ENCODE measurements around the gene ZNF837. TPM values are rescaled to one million over a fixed set of nuclear protein-coding genes. Genes with fewer than 3 reads are reported as not detected.

The ZNF837 gene
- polyA plus RNA-seq, 6 donors from 2014 or later = 7.5 to 13.5 (median 8.5) TPM

DNA sequence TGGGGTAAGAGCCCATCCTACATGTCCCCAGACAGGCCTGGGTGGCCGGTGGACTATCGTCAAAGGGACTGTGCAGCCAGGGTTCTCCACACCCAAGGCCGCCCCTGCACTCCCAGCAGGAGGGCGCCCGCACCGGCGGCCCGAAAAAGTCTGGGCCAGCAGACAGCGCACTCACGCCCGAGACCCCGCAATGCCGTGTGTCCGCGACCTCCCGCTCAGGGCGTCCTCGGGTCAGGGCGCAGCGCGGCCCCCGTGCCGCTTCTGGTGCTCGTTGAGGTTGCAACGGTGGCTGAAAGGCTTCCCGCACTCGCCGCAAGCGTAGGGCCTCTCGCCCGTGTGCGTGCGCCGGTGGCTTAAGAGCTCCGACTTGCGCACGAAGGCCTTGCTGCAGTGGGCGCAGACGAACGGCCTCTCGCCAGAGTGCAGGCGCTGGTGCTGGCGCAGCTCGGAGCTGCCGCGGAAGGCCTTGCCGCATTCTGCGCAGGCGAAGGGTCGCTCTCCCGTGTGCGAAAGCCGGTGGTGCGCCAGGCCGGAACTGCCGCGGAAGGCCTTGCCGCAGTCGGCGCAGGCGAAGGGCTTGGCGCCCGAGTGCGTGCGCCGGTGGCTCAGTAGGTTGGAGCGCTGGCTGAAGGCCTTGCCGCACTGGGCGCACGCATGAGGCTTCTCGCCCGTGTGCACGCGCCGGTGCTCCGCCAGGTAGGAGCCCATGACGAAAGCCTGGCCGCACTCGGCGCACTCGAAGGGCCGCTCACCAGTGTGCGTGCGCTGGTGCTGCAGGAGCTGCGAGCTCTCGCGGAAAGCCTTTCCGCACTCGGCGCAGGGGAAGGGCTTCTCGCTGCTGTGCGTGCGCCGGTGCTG is 24.7 kb downstream of the ZNF837 start:
- Mint-ChIP-seq H3K4me1 (peaks cover 6 to 21% (median 15%) of the 10 kb centered on the region in 3 donors), H3K36me3 (no peaks in the 10 kb centered on the region), H3K27me3 (peaks cover 0 to 4% (median 0%) of the 10 kb centered on the region in 3 donors), H3K27ac (no peak overlapping the region), H3K4me3 (peak overlapping the region; percentile 21 to 78 (median 62)), H3K9me3 (no peaks in the 10 kb centered on the region)
- DNase-seq (no peak), ATAC-seq (ENCODE audit: low read depth in 2 of 2) (peak; percentile 71 to 73)

DNA sequence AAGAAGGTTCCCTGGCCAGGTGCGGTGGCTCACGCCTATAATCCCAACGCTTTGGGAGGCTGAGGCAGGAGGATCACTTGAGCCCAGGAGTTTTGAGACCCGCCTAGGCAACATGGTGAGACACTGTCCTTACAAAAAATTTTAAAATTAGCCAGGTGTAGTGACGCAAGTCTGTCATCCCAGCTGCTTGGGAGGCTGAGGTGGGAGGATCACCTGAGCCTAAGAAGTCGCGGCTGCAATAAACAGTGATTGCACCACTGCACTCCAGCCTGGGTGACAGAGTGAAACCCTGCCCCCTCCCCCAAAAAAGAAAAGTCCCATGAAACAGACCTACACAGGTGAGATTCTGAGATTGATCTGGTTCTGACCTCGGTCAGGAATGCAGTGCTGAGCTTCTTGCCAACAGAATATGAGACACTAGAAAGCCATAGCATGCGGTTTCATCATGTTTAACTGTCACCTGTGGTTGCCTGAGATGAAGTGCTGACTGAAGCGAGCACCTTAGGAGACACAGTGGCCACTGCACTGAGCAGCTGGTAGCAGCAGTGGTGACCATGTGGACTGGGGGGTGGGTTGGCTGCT is 25.5 kb downstream of the ZNF837 start:
- H3K36me3 Mint-ChIP-seq = no peaks in the 10 kb centered on the region
- H3K9me3 Mint-ChIP-seq = no peaks in the 10 kb centered on the region
- DNase-seq = no peak
- no peak for ATAC-seq (ENCODE audit: low read depth in 2 of 2)
- peak overlapping the region in 1 of 6 donors; percentile 39 for H3K27ac Mint-ChIP-seq
- peak overlapping the region; percentile 34 to 87 (median 52) for H3K4me3 Mint-ChIP-seq
- peaks cover 6 to 27% (median 13%) of the 10 kb centered on the region in 3 donors for H3K4me1 Mint-ChIP-seq
- H3K27me3 Mint-ChIP-seq = peaks cover 0 to 4% (median 0%) of the 10 kb centered on the region in 3 donors

DNA sequence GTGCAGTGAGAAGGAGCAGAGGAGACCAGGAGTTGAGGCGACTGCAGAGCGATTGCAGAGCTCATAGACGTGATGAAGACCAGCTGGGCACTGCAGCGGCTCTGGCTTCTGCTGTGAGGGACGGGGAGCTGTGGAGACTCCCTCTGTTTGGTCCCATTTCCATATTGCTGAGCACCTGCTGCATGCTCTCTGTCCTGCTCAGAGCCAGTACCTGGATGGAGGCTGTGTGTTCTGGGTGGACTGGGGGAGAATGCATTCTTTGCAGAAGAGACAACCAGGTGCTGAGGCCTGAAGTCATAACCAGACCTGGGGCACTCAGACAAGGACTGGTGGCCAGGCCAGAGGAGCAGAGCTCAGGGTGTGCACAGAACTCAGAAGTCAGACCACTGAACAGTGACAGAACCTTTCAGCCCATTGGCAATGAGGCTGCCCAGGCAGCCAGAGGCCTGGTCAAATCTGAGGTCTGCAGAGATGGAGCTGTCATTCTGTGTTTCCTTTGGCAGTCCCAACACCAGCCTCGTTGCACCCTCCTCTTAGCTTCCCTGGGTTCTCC is 26.3 kb downstream of the ZNF837 start:
- Mint-ChIP-seq H3K9me3 (no peaks in the 10 kb centered on the region), H3K27ac (no peak overlapping the region), H3K4me1 (peaks cover 9 to 32% (median 16%) of the 10 kb centered on the region in 3 donors), H3K4me3 (peak overlapping the region in 1 of 8 donors; percentile 37), H3K36me3 (peaks cover 0 to 5% of the 10 kb centered on the region in 2 donors), H3K27me3 (peaks cover 0 to 4% (median 0%) of the 10 kb centered on the region in 3 donors)
- no peak for ATAC-seq (ENCODE audit: low read depth in 2 of 2)
- DNase-seq = no peak

DNA sequence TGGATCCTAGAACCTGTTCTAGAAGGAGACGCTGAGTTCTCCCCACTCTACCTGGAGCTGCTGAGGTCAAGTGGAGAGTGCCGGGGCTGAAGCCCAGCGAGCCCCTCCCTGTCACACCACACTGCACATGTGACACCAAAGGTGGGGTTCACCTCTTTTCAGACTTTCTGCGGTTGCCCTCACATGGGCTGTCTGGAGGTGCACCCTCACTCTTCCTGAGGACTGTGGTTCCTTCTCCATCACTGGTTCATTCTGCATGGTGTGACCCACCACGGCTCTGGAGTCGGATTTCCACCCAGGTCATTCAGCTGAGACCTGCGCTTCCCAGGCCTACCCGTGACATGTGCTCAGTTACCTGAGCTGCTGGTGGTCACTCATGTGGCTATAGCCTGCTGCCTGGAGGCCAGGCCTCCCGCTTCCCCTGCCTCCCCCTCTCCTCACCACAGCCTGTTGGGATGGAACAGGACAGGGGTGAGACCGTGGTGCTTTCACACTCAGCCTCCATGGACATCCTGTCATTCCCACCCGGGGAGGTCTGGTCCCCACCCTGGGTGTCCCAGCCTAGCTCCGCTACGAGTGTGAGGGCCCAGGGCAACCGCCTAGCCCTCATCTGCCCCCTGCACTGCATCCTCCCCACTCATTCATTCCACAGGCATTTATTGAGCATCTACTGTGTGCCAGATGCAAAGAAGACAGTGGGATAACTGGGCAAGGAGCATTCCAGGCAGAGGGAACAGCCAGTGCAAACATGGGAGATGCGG is 26.9 kb downstream of the ZNF837 start:
- Mint-ChIP-seq H3K4me1 (peaks cover 12 to 36% (median 19%) of the 10 kb centered on the region in 3 donors), H3K27me3 (peaks cover 0 to 4% (median 0%) of the 10 kb centered on the region in 3 donors), H3K4me3 (peak overlapping the region in 1 of 8 donors; percentile 38), H3K27ac (no peak overlapping the region), H3K36me3 (peaks cover 0 to 8% of the 10 kb centered on the region in 2 donors), H3K9me3 (no peaks in the 10 kb centered on the region)
- ATAC-seq (ENCODE audit: low read depth in 2 of 2) (no peak), DNase-seq (no peak)

DNA sequence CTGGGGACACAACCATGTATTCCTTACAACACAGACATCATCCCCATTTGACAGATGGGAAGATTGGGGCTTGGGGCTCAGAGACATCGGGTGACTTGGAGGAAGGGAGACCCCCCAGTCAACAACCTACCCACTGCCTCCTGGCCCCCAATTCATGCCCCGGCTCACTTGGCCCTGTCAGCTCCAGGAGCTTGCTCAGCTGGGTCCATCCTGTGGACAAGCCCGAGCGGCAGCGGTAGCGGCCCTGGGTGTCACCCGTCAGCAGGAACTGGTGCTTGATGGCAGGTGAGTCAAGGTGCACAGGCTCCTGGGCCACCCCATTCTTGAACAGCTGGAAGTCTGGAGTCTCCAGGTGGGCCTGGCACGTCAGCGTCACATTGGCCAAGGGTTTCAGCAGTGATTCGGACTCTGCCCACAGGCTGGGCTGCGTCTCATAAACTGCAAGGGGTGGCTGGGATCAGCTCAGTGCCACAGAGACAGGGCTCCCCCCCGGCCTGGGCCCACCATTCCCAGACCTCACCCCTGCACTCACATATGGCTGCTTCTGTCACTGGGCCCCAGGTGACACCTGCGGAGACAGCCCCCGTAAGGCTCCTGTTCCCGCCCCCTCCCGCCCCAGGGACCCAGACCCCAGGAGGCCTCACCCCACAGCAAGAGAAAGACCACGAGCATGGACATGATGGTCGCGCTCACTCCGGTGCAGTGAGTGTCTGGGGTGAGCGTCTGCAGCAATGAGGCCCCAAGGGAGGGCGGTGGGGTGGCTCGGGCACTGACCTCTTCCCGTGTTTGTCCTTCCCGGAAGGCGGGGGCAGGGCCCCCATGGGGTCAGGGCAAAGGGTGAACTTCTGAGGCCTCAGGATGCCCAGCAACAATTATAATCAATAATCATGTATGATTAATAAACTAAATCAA is 27.8 kb downstream of the ZNF837 start, which contains the start of gene A1BG:
Gene A1BG (minus strand): TSS at position 733 of the 912 bp plus-strand sequence. CDS start 55 bp downstream, at position 678.
- ATAC-seq (ENCODE audit: low read depth in 2 of 2) (no peak), DNase-seq (no peak)
- Mint-ChIP-seq H3K9me3 (no peaks in the 10 kb centered on the region), H3K4me3 (peak within 1 kb of the TSS in 2 of 8 donors; percentile 38 to 71), H3K27me3 (peaks cover 0 to 3% (median 0%) of the 10 kb centered on the region in 3 donors), H3K27ac (no peak within 1 kb of the TSS), H3K4me1 (peaks cover 12 to 36% (median 26%) of the 10 kb centered on the region in 3 donors), H3K36me3 (peaks cover 0 to 8% of the 10 kb centered on the region in 2 donors)

DNA sequence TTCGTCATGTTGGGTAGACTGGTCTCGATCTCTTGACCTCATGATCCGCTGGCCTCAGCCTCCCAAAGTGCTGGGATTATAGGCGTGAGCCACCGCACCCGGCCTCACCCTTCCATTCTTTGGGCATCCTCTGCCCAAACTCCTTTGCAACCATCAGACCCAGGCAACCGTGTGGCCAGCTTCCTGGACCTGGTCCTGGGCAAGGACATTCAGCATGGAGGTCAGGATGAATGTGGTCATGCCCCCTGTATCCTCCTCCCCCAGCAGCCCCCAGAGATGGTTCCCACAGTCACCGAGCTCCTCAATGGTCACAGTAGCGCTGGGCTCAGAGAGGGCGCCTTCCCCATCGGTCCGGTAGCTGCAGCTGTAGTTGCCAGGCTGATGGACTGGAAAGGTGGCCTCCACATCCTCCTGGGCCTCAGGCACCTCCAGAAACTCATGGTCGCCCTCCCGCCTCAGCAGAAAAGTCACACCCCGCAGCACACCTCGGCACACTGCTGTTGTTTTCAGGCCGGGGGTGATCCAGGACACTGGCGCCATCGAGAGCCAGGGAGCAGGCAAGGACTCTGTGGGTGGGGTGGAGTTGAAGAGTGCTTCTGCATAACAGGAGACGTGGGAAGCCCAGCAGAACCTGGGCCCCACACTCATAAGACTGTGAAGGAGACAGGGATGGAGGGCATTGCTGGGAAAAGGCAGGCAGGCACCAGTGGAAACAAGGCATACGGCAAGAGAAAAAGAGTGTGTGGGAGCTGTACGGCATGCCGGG is 28.7 kb downstream of the ZNF837 start:
- DNase-seq = no peak
- Mint-ChIP-seq H3K27ac (peak overlapping the region in 1 of 6 donors; percentile 44), H3K36me3 (peaks cover 0 to 8% of the 10 kb centered on the region in 2 donors), H3K9me3 (no peaks in the 10 kb centered on the region), H3K4me1 (peaks cover 12 to 36% (median 28%) of the 10 kb centered on the region in 3 donors), H3K4me3 (peak overlapping the region in 2 of 8 donors; percentile 62 to 71), H3K27me3 (no peaks in the 10 kb centered on the region)
- no peak for ATAC-seq (ENCODE audit: low read depth in 2 of 2)

DNA sequence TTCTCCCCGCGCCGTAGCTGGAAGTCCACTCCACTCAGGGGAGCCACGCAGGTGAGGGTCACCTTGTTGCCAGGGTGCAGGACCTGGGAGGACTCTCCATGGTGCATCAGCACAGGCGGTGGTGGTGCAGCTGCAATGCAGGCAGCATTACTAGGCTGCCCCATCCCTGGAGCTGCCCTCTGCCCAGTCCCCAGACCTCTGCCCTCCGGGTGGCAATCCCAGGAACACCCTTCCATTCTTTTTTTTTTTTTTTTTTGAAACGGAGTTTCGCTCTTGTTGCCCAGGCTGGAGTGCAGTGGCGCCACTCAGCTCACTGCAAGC is 29.3 kb downstream of the ZNF837 start:
- Mint-ChIP-seq H3K4me3 (peak overlapping the region in 2 of 8 donors; percentile 27 to 70), H3K4me1 (peaks cover 15 to 32% (median 32%) of the 10 kb centered on the region in 3 donors), H3K36me3 (peaks cover 0 to 8% of the 10 kb centered on the region in 2 donors), H3K9me3 (no peaks in the 10 kb centered on the region), H3K27ac (peak overlapping the region in 1 of 6 donors; percentile 87), H3K27me3 (no peaks in the 10 kb centered on the region)
- no peak for DNase-seq
- ATAC-seq (ENCODE audit: low read depth in 2 of 2) = no peak

DNA sequence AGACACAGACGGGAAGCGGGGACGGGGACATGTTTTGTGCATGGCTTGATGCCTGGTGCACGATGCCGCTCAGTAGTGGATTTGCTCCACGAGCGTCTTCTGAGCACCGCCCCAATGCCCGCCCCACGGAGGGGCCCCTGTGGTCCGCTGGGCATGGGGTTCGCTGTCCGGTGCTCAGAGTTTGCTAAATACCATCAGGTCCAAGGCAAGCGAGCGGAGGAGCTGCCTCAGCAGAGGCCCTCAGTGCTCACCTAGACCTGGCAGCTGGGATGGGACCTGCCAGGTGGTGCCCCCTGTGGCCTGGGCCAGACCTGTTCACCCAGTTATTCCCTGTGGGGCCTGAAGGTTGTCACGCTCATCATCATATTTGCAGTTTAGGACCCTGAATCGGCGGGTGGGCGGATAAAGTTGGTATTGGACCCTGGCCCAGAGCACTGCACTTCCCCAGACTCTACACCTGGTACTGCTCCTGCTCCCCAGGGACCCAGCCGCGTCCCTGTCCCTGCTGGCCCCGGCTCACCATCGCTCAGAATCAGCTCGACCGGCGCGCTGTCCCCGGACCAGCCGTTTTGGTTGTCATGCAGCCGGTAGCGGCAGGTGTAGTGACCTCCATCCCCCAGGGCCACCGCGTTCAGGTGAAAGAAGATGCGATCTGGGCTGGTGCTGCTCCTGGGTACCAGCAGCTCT is 29.8 kb downstream of the ZNF837 start:
- ATAC-seq (ENCODE audit: low read depth in 2 of 2) (no peak), DNase-seq (no peak)
- no peaks in the 10 kb centered on the region for H3K27me3 Mint-ChIP-seq
- H3K36me3 Mint-ChIP-seq = peaks cover 0 to 8% of the 10 kb centered on the region in 2 donors
- H3K9me3 Mint-ChIP-seq = no peaks in the 10 kb centered on the region
- peak overlapping the region in 7 of 8 donors; percentile 27 to 77 (median 51) for H3K4me3 Mint-ChIP-seq
- peak overlapping the region in 2 of 6 donors; percentile 56 to 87 for H3K27ac Mint-ChIP-seq
- peaks cover 15 to 37% (median 28%) of the 10 kb centered on the region in 3 donors for H3K4me1 Mint-ChIP-seq

DNA sequence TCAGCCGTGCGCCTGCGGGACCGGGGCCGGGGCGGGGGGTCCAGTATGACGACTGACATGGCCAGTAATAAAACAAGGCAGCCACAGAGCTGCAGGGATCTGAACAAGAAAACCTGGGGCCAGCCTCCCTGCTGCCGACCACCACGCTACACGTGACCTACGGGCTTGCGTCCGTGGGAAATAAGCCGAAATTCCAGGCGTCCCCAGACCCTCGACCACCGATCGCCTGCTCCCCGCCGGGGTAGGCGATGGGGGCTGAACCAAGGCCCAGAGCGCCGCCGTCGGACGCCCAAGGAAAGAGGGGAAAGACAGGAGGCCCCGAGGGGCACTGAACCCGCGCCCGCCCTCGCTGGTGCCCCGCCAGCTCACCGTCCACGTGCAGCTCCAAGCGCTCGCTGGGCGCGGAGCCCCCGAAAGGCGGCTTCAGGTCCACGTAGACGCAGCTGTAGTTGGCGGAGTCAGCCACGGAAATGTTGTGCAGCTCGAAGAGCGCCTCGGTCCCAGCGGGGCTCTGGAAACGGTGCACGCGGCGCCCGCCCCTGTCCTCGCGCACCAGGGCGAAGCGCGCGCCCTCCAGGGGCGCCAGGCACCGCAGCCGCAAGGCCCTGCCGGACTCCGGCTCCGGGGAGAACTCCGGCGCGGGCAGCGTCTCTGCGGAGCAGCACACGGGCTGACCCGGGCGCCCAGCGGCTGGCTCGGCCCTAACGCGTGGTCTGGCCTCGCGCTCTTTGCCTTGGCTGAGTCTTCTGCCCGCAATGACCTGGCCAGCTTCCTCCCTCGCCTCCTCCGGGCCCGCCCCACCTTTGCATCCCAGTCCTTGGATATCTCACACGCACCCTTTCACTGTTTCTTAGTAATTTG is 30.6 kb downstream of the ZNF837 start:
- peaks cover 20 to 45% (median 33%) of the 10 kb centered on the region in 3 donors for H3K4me1 Mint-ChIP-seq
- no peak for DNase-seq
- peak overlapping the region in 4 of 6 donors; percentile 36 to 96 (median 72) for H3K27ac Mint-ChIP-seq
- peak overlapping the region in 7 of 8 donors; percentile 15 to 95 (median 72) for H3K4me3 Mint-ChIP-seq
- ATAC-seq (ENCODE audit: low read depth in 2 of 2) = no peak
- no peaks in the 10 kb centered on the region for H3K27me3 Mint-ChIP-seq
- H3K9me3 Mint-ChIP-seq = no peaks in the 10 kb centered on the region
- H3K36me3 Mint-ChIP-seq = peaks cover 0 to 8% of the 10 kb centered on the region in 2 donors

DNA sequence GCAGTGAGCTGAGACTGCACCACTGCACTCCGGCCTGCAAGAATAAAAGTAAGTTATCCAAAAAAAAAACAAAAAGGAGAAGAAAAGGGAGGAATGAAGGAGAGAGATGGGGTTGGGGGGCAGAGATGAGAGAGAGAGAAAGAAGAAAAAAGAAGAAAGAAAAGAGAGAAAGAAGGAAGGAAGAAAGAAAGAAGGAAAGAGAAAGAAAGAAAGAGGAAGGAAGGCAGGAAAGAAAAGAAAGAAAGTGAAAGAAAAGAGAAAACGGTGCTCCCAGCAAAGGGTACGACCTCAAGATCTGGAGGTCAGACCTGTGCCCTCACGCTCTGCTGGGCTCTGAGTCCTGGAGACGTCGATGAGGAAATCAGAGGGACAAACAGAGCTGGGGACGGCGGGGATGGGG is 31.2 kb downstream of the ZNF837 start:
- no peak for DNase-seq
- peak overlapping the region in 4 of 6 donors; percentile 36 to 96 (median 86) for H3K27ac Mint-ChIP-seq
- H3K4me3 Mint-ChIP-seq = peak overlapping the region; percentile 58 to 95 (median 72)
- peaks cover 20 to 47% (median 33%) of the 10 kb centered on the region in 3 donors for H3K4me1 Mint-ChIP-seq
- no peaks in the 10 kb centered on the region for H3K27me3 Mint-ChIP-seq
- no peaks in the 10 kb centered on the region for H3K9me3 Mint-ChIP-seq
- no peak for ATAC-seq (ENCODE audit: low read depth in 2 of 2)
- peaks cover 0 to 8% of the 10 kb centered on the region in 2 donors for H3K36me3 Mint-ChIP-seq

Data from naive B cell (primary cell).